Activated CD4-positive, CD25-positive, alpha-beta regulatory T cell treated with anti-CD3 and anti-CD28 coated beads, Interleukin-2, amount 50 U/mL, for 72 hours (primary cell): ENCODE data around the gene CIT.

Experiments used
- DNase-seq: peaks from one replicate; pipeline ENCODE4 v3.0.0; 2021

The CIT gene

GRCh38 chr12:119694111-119694510 is 183.0 kb downstream of the CIT start:
- no peak for DNase-seq

- DNase-seq: no peak
These were observed 183.6 kb downstream of the CIT start for GRCh38 chr12:119693511-119693910.

GRCh38 chr12:119692997-119693396 is 184.1 kb downstream of the CIT start:
- no peak for DNase-seq

- no peak for DNase-seq
These were observed 184.7 kb downstream of the CIT start for GRCh38 chr12:119692410-119692809.

GRCh38 chr12:119691202-119691810 is 185.8 kb downstream of the CIT start:
- DNase-seq: no peak

GRCh38 chr12:119689935-119690500 is 187.1 kb downstream of the CIT start:
- no peak for DNase-seq

GRCh38 chr12:119687879-119688278 is 189.2 kb downstream of the CIT start:
- no peak for DNase-seq

GRCh38 chr12:119687406-119687805 is 189.7 kb downstream of the CIT start:
- no peak for DNase-seq

- no peak for DNase-seq
These were observed 190.3 kb downstream of the CIT start for GRCh38 chr12:119686776-119687175.

- no peak for DNase-seq
These were observed 190.8 kb downstream of the CIT start for GRCh38 chr12:119686355-119686754.

GRCh38 chr12:119685375-119685774 is 191.7 kb downstream of the CIT start:
- DNase-seq: no peak

GRCh38 chr12:119684711-119685369 is 192.3 kb downstream of the CIT start:
- DNase-seq: no peak

- no peak for DNase-seq
These were observed 193.3 kb downstream of the CIT start for GRCh38 chr12:119683816-119684215.

GRCh38 chr12:119683413-119683812 is 193.7 kb downstream of the CIT start:
- DNase-seq: no peak

- DNase-seq: no peak
These were observed 194.4 kb downstream of the CIT start for GRCh38 chr12:119682639-119683252.

- no peak for DNase-seq
These were observed 195.1 kb downstream of the CIT start for GRCh38 chr12:119681728-119682638.

GRCh38 chr12:119681111-119681510 is 196.0 kb downstream of the CIT start:
- no peak for DNase-seq

- DNase-seq: no peak
These were observed 197.6 kb downstream of the CIT start for GRCh38 chr12:119679490-119679889.

- DNase-seq: no peak
These were observed 198.0 kb downstream of the CIT start for GRCh38 chr12:119679081-119679480.

- DNase-seq: no peak
These were observed 198.7 kb downstream of the CIT start for GRCh38 chr12:119678459-119678858.

- no peak for DNase-seq
These were observed 200.5 kb downstream of the CIT start for GRCh38 chr12:119676573-119676972.

- no peak for DNase-seq
These were observed 201.1 kb downstream of the CIT start for GRCh38 chr12:119676022-119676421.

GRCh38 chr12:119674560-119674959 is 202.6 kb downstream of the CIT start:
- no peak for DNase-seq
